ENCODE data around the gene COX10. TPM values are rescaled to one million over a fixed set of nuclear protein-coding genes. Genes with fewer than 3 reads are reported as not detected.
"Not testable (repeated sequence)": the region's sequence is repeated elsewhere in the genome, so short reads cannot be mapped to it uniquely, and the experiment has no call there.

COX10 gene
- total RNA-seq, result 33.5 and 36.1 TPM in 2 replicates

DNA sequence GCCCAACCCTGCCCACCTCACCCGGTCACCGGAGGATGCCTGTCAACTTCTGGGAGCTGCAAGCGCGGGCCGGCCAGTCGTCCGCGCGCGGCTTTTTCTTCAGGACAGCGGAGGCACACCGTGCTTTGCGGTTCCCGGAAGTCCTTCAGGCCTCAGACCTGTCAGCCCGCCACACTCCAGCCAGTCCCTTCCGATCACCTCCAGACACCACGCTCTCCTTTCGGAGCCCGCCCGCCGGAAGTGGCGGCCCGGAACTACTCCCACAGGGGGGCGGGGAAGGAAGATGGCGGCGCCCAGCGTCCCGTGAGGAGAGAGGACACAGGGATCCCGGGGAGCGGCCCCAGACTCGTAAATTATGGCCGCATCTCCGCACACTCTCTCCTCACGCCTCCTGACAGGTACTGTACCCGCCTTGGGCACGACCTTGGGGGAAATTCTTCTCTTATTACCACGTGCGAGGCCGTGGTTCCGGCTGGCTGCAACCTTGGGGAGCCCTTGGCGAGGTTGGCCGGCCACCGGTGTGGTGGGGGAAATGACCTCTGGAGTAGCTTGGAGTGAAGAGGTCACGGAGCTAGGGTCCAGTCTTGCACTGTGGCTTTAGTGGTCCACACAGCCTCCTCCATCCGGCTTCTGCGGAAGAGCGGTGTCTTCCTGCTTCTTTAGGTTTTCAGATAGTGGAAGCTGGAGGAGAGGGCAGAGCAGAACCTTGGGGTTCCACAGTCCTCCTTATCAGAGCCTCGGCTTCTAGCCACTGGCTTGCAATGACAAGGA, at the start of gene COX10:
Gene COX10 (plus strand): TSS at position 254 of the 771 bp plus-strand sequence. CDS start 102 bp downstream, at position 356.
- peaks cover 54% of the 10 kb centered on the region for H3K36me3 Mint-ChIP-seq (ENCODE audit: low read depth)
- H3K9me3 Mint-ChIP-seq, result no peaks in the 10 kb centered on the region
- peak within 1 kb of the TSS; percentile 96 for H3K4me3 Mint-ChIP-seq
- DNase-seq, result peak; percentile 97
- no peaks in the 10 kb centered on the region for H3K27me3 Mint-ChIP-seq
- H3K4me1 Mint-ChIP-seq, result peaks cover 48% of the 10 kb centered on the region
- intact Hi-C loops (cut with micrococcal nuclease), result loop anchor here (1.0 to 2.0 kb wide), 3 partner anchors 49 to 231 kb away; no protein-coding TSS in a partner anchor
- H3K27ac Mint-ChIP-seq, result peak within 1 kb of the TSS; percentile 94

DNA sequence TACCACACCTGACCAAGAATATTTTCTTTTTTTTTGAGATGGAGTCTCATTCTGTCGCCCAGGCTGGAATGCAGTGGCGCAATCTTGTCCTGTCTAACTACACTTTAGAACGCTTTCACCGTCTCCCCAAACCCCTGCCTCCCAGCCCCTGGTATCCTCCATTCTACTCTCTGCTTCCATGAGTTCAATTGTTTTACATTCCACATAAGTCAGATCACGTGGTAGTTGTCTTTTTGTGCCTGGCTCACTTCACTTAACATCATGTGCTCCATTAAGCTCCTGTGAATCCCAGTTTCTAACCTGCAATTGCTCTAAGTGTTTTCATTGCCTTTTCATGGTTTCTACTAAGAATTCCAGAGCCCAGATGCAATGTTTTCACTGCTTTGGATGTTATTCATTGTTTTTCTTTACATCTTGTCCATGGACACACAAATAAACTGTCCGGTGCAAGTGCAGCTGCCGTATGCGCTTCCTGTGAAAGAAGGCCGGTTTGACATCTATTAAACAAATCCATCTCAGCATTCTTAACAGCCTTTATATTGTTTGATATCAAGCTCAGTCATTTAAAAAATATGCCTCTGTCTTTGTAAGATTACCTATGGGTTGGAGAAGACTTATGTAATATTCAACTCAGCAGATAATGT, 47.5 kb upstream of the COX10 start:
- H3K4me3 Mint-ChIP-seq; H3K27ac Mint-ChIP-seq; H3K27me3 Mint-ChIP-seq; DNase-seq; intact Hi-C loops (cut with micrococcal nuclease); H3K9me3 Mint-ChIP-seq: not testable (repeated sequence)
- Mint-ChIP-seq H3K4me1 (peaks cover 20% of the 10 kb centered on the region), H3K36me3 (ENCODE audit: low read depth) (peaks cover 12% of the 10 kb centered on the region)

DNA sequence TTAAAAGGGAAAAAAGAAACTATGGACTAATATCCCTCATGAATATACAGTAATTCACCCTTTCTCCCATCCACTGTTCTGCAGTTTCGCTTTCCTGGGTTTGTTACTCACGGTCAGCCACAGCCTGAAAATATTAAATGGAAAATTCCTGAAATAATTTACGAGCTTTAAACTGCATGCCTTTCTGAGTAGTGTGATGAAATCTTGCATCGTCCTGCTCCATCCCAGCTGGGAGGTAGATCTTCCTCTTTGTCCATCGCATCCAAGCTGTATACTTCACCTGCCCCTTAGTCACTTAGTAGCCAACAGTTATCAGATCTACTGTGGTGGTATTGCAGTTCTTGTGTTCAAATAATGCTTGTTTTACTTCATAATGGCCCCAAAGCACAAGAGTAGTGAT, 39.5 kb upstream of the COX10 start:
- H3K27ac Mint-ChIP-seq; H3K9me3 Mint-ChIP-seq; intact Hi-C loops (cut with micrococcal nuclease); H3K4me3 Mint-ChIP-seq; H3K27me3 Mint-ChIP-seq; H3K4me1 Mint-ChIP-seq; DNase-seq: not testable (repeated sequence)
- H3K36me3 Mint-ChIP-seq (ENCODE audit: low read depth), result peaks cover 39% of the 10 kb centered on the region

DNA sequence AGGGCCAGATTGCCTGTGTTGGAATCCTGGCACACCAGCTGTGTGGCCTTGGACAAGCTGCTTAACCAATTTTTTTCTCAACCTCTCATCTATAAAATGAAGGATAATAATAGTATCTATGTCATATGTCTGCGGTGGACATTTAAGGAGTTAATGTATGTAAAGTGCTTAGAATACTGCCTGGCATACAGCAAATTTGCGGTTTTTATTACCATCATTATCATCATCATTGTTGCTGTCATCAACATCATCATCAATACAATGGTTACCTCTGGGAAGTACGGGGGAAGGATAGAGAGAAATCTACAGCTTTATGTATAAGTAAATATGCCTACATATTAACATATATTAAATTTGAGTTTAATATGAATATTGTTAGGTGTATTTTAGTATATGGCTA, 37.1 kb upstream of the COX10 start:
- Mint-ChIP-seq H3K4me3 (no peak overlapping the region), H3K9me3 (peaks cover 3% of the 10 kb centered on the region), H3K27me3 (no peaks in the 10 kb centered on the region), H3K27ac (no peak overlapping the region), H3K36me3 (ENCODE audit: low read depth) (peaks cover 56% of the 10 kb centered on the region), H3K4me1 (peaks cover 16% of the 10 kb centered on the region)
- intact Hi-C loops (cut with micrococcal nuclease), result no loop called here
- no peak for DNase-seq

DNA sequence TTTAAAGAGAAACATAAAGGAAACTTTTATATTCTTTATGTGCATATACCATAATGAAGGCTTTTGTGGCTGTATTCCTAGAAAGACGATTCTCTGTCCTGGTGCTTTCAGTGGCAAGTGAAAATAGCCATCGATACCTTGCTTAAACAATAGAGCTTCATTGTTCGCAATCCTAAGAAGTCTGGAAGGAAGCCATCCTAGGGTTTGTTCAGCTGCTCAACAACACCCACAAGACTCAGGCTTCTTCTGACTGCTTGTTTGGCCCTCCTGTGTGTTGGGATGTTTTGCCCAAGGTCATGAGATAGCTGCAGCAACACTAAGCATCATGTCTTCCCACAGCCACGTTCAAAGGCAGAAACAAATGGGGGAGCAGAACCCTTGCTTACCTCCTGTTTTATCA, 36.1 kb upstream of the COX10 start:
- intact Hi-C loops (cut with micrococcal nuclease), result no loop called here
- Mint-ChIP-seq H3K36me3 (ENCODE audit: low read depth) (peaks cover 57% of the 10 kb centered on the region), H3K27ac (no peak overlapping the region), H3K9me3 (peaks cover 3% of the 10 kb centered on the region), H3K4me3 (no peak overlapping the region), H3K27me3 (no peaks in the 10 kb centered on the region), H3K4me1 (peaks cover 25% of the 10 kb centered on the region)
- no peak for DNase-seq

DNA sequence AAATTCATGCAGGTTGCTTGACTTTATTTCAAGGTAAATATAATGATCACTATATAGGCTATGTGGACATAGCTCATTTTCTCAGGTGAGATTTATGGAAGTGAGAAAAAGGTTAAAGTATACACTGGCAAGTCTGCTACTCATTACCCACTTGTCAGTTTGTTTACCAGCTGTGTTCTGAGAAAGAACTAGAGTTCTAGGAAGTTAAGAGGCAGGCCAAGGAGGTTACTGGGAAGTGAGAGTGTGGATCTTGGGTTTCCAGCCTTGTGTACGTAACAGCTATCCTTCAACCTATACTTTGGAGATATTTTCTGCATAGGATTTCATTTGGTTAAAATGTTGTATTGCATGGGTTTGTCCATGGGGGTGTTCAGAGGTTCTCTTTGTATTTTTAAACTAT, 31.9 kb upstream of the COX10 start:
- peak overlapping the region; percentile 36 for H3K27ac Mint-ChIP-seq
- peaks cover 43% of the 10 kb centered on the region for H3K4me1 Mint-ChIP-seq
- no peak overlapping the region for H3K4me3 Mint-ChIP-seq
- peaks cover 64% of the 10 kb centered on the region for H3K36me3 Mint-ChIP-seq (ENCODE audit: low read depth)
- DNase-seq, result no peak
- no peaks in the 10 kb centered on the region for H3K27me3 Mint-ChIP-seq
- intact Hi-C loops (cut with micrococcal nuclease), result no loop called here
- H3K9me3 Mint-ChIP-seq, result peaks cover 6% of the 10 kb centered on the region

DNA sequence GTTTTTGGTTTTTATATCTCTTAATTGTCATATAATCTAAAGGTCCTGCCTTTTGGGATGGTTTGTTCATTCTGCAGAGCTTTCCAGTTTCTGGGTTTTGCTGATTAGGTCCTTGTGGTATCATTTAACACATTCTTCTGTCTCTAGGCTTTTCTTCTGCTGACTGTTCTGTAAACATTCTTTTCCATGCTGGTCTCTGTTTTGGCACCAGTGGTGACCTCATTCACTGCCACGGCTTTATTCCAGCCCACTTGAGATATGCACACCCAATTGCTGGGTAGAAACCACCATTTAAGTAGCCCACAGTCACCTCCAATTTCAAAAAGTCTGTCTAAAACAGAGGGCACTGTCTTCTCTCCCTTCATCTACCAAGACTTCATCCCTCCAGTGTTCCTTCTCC, 31.1 kb upstream of the COX10 start:
- Mint-ChIP-seq H3K36me3 (ENCODE audit: low read depth) (peaks cover 60% of the 10 kb centered on the region), H3K9me3 (peaks cover 6% of the 10 kb centered on the region), H3K4me1 (peaks cover 45% of the 10 kb centered on the region), H3K4me3 (no peak overlapping the region), H3K27ac (peak overlapping the region; percentile 12), H3K27me3 (no peaks in the 10 kb centered on the region)
- DNase-seq, result no peak
- intact Hi-C loops (cut with micrococcal nuclease), result no loop called here

DNA sequence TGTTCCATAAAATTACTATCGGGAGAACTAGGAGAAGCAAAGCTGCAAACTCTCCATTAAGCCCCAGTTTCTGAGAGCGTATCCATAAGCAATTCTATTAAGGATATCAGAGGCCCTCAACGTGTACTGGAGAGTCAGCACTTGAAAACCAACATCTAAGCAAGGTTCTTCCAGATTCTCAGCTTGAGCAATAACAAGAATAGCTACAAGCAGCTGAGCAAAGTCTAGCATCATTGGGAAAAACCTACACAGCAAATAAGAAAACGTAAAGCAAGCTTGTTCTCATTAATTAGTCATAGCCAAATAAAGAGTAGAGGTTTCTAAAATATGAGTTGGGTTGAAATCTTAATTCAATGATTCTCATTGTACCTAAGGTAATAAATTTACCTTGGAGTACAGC, 26.9 kb upstream of the COX10 start:
- H3K27me3 Mint-ChIP-seq, result no peaks in the 10 kb centered on the region
- peaks cover 43% of the 10 kb centered on the region for H3K36me3 Mint-ChIP-seq (ENCODE audit: low read depth)
- no peak overlapping the region for H3K4me3 Mint-ChIP-seq
- peaks cover 4% of the 10 kb centered on the region for H3K9me3 Mint-ChIP-seq
- DNase-seq, result no peak
- intact Hi-C loops (cut with micrococcal nuclease), result loop anchor here (2.0 kb wide), 2 partner anchors 158 to 258 kb away; partner anchors contain the start of gene HS3ST3B1
- H3K4me1 Mint-ChIP-seq, result peaks cover 51% of the 10 kb centered on the region
- H3K27ac Mint-ChIP-seq, result peak overlapping the region; percentile 59

DNA sequence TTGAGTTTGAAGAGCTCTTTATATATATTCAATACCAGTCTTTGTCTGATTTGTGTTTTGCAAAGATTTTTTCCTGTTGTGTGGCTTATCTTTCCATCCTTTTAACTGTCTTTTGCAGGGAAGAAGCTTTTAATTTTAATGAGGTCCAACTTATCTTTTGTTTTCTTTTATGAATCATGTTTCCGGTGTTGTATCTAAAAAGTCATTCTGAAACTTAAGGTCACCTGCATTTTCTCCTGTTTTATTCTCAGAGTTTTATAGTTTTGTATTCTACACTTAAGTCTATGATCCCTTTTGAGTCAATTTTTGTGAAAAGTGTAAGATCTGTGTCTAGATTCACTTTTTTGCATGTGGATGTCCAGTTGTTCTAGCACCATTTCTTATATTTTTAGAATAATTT, 24.6 kb upstream of the COX10 start:
- Mint-ChIP-seq H3K36me3 (ENCODE audit: low read depth) (peaks cover 42% of the 10 kb centered on the region), H3K4me1 (peaks cover 38% of the 10 kb centered on the region), H3K27me3 (no peaks in the 10 kb centered on the region), H3K4me3 (peak overlapping the region; percentile 18), H3K27ac (peak overlapping the region; percentile 53), H3K9me3 (no peaks in the 10 kb centered on the region)
- intact Hi-C loops (cut with micrococcal nuclease), result no loop called here
- no peak for DNase-seq

DNA sequence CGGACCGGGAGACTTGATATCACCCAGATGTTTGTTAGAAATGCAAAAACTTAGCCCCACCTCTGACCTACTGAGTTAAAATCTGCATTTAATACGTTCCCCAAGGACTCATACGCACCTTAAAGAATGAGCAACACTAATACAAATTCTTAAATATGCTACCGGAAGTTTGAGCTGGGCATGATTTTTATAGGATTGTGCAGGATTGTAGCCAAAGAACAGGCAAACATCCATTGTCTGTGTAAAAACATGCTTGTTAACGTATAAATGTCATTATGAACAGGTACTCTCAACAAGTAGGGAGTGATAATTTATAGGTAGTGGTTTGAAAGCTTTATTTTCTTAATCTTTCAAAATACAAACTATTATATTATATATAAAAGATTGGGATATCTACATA, 22.3 kb upstream of the COX10 start:
- no peak for DNase-seq
- Mint-ChIP-seq H3K4me3 (no peak overlapping the region), H3K4me1 (peaks cover 34% of the 10 kb centered on the region), H3K9me3 (no peaks in the 10 kb centered on the region), H3K27ac (no peak overlapping the region), H3K27me3 (no peaks in the 10 kb centered on the region), H3K36me3 (ENCODE audit: low read depth) (peaks cover 42% of the 10 kb centered on the region)
- intact Hi-C loops (cut with micrococcal nuclease), result no loop called here

DNA sequence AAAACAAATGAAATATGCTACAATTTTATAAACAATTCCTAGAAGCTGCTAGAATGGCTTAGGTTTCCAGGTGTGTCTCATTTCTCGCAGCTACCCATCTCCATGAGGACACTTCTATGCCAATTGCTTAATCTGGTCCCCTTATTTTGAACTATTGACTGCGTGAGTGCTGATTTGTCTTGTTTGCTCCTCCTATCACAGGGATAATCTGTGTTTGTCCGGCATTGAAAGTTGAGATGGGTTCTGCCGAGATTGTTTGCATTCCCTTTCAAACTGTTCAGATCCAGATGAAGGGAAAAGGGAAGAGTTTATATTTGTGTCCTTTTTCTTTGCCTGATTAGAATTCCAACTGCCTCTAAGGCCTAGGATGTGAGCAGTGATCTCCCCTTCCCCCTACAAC, 21.7 kb upstream of the COX10 start:
- intact Hi-C loops (cut with micrococcal nuclease), result no loop called here
- no peak for DNase-seq
- peaks cover 38% of the 10 kb centered on the region for H3K36me3 Mint-ChIP-seq (ENCODE audit: low read depth)
- H3K27me3 Mint-ChIP-seq, result no peaks in the 10 kb centered on the region
- H3K27ac Mint-ChIP-seq, result peak overlapping the region; percentile 53
- peaks cover 29% of the 10 kb centered on the region for H3K4me1 Mint-ChIP-seq
- no peak overlapping the region for H3K4me3 Mint-ChIP-seq
- no peaks in the 10 kb centered on the region for H3K9me3 Mint-ChIP-seq

DNA sequence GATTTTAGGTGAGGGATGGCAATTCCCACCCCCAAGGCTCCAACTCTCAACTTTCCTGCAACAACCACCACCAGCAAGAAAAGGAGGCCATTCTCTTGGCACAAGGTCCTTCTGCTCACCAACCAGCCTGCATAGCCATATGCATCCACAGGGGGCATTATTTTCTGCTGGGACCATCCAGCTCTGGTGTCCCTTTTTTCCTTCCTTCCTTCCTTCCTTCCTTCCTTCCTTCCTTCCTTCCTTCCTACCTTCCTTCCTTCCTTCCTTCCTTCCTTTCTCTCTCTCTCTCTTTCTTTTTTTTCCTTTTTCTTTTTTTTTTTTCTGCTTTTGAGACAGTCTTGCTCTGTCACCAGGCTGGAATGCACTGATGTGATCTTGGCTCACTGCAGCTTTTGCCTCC, 21.1 kb upstream of the COX10 start:
- DNase-seq, result no peak
- Mint-ChIP-seq H3K4me1 (peaks cover 30% of the 10 kb centered on the region), H3K27me3 (no peaks in the 10 kb centered on the region), H3K27ac (no peak overlapping the region), H3K9me3 (no peaks in the 10 kb centered on the region), H3K36me3 (ENCODE audit: low read depth) (peaks cover 39% of the 10 kb centered on the region), H3K4me3 (no peak overlapping the region)
- intact Hi-C loops (cut with micrococcal nuclease), result no loop called here

DNA sequence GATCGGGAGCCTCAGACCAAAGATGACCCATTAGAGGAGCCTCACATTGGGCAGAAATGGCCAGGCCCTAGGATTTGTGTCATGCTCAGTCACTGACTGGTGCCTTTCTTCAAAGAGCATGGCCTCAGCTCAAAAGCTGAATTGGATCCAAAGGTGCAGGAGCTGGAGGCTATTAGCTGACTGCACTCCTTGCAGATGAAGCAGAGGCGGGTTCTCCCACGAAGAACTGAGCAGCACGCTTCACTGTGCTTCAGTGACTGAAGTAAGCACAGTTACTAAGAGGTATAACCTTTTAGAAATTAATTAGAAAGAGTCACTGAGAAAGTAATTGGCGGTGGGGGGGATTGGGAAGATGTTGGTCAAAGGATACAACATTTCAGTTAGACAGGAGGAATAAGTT, 18.7 kb upstream of the COX10 start:
- DNase-seq, result no peak
- Mint-ChIP-seq H3K27ac (no peak overlapping the region), H3K9me3 (peaks cover under 1% of the 10 kb centered on the region), H3K27me3 (no peaks in the 10 kb centered on the region), H3K4me3 (no peak overlapping the region), H3K4me1 (peaks cover 19% of the 10 kb centered on the region), H3K36me3 (ENCODE audit: low read depth) (peaks cover 37% of the 10 kb centered on the region)
- intact Hi-C loops (cut with micrococcal nuclease), result no loop called here

DNA sequence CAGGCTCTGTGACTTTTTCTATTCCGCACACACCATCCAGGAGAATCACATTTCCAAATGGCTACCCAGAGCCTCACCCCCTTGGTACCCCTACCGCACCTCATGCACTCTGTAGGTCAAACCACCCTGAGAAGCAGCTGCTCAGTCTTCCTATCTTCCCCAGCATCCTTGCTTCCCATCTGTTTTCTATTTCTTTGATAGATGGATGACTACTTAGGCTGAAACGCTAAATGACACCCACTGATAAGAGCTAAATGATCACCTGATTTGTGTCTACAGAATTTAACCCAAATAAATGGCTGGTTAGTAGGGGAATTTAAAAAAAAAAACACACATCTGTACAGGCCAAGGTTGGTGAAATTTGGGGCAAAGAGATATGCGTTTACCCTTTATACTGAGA, 17.6 kb upstream of the COX10 start:
- DNase-seq, result no peak
- intact Hi-C loops (cut with micrococcal nuclease), result no loop called here
- Mint-ChIP-seq H3K4me3 (no peak overlapping the region), H3K27me3 (no peaks in the 10 kb centered on the region), H3K4me1 (peaks cover 15% of the 10 kb centered on the region), H3K9me3 (peaks cover 5% of the 10 kb centered on the region), H3K27ac (no peak overlapping the region), H3K36me3 (ENCODE audit: low read depth) (peaks cover 41% of the 10 kb centered on the region)
